Islet of Langerhans (tissue), 1 donor: ENCODE results near the gene TUBGCP4.

Experiments used
- FAIRE-seq: peaks from one replicate; lab custom pipeline; 2011; peaks lifted over from hg19 to GRCh38; lab: Jason Lieb, UNC

Gene TUBGCP4

GRCh38 chr15:43403616-43404015 lies 32.7 kb downstream of the TUBGCP4 start:
- FAIRE-seq: no peak

GRCh38 chr15:43404130-43404529 lies 33.2 kb downstream of the TUBGCP4 start:
- FAIRE-seq: no peak

GRCh38 chr15:43406189-43406588 lies 35.3 kb downstream of the TUBGCP4 start:
- no peak for FAIRE-seq

- FAIRE-seq: no peak
Measured at GRCh38 chr15:43406808-43407207, 35.9 kb downstream of the TUBGCP4 start.

GRCh38 chr15:43408789-43409188 lies 37.9 kb downstream of the TUBGCP4 start:
- FAIRE-seq: no peak

- FAIRE-seq: no peak
Measured at GRCh38 chr15:43410572-43411214, 39.8 kb downstream of the TUBGCP4 start.

- no peak for FAIRE-seq
Measured at GRCh38 chr15:43412096-43412495, 41.2 kb downstream of the TUBGCP4 start.

- FAIRE-seq: no peak
Measured at GRCh38 chr15:43414196-43414595, 43.3 kb downstream of the TUBGCP4 start.

GRCh38 chr15:43420435-43420834 lies 49.5 kb downstream of the TUBGCP4 start:
- no peak for FAIRE-seq

- no peak for FAIRE-seq
Measured at GRCh38 chr15:43420876-43421275, 50.0 kb downstream of the TUBGCP4 start.

- FAIRE-seq: no peak
Measured at GRCh38 chr15:43423793-43424192, 52.9 kb downstream of the TUBGCP4 start.

GRCh38 chr15:43429687-43430086 lies 58.8 kb downstream of the TUBGCP4 start:
- FAIRE-seq: no peak

- FAIRE-seq: no peak
Measured at GRCh38 chr15:43433165-43433564, 62.3 kb downstream of the TUBGCP4 start.

GRCh38 chr15:43433661-43434303 lies 62.9 kb downstream of the TUBGCP4 start:
- FAIRE-seq: no peak

GRCh38 chr15:43434446-43434845 lies 63.5 kb downstream of the TUBGCP4 start:
- no peak for FAIRE-seq

GRCh38 chr15:43436395-43436794 lies 65.5 kb downstream of the TUBGCP4 start:
- no peak for FAIRE-seq

GRCh38 chr15:43439268-43439667 lies 68.4 kb downstream of the TUBGCP4 start:
- FAIRE-seq: no peak

GRCh38 chr15:43440721-43441281 lies 69.9 kb downstream of the TUBGCP4 start:
- peak; percentile 98 for FAIRE-seq

GRCh38 chr15:43441316-43441715 lies 70.4 kb downstream of the TUBGCP4 start:
- peak; percentile 76 for FAIRE-seq

GRCh38 chr15:43446344-43446743 lies 75.4 kb downstream of the TUBGCP4 start:
- FAIRE-seq: no peak

- no peak for FAIRE-seq
Measured at GRCh38 chr15:43449981-43450380, 79.1 kb downstream of the TUBGCP4 start.
